GM12873 (cell line): ENCODE results near the gene PKNOX2.
A peak's percentile ranks its signal among the peaks of the same experiment; 100 is the strongest.

Source experiments
- CTCF ChIP-seq: IDR thresholded peaks from 2 replicates; pipeline ENCODE4 v1.5.1; 2012; ENCODE audit warnings: low read depth, mild to moderate bottlenecking, moderate library complexity, low read length, control low read depth; ENCODE audit not compliant: insufficient read depth; ENCODE audit errors: missing control alignments

PKNOX2 gene

GRCh38 chr11:125250318-125251213 lies 86.0 kb downstream of the PKNOX2 start:
- no peak for TF ChIP-seq CTCF

- TF ChIP-seq CTCF: no peak
These were observed 86.6 kb downstream of the PKNOX2 start for GRCh38 chr11:125251214-125251545.

- TF ChIP-seq CTCF: no peak
These were observed 87.4 kb downstream of the PKNOX2 start for GRCh38 chr11:125251956-125252355.

- no peak for TF ChIP-seq CTCF
These were observed 88.7 kb downstream of the PKNOX2 start for GRCh38 chr11:125253289-125253688.

- TF ChIP-seq CTCF: no peak
These were observed 89.4 kb downstream of the PKNOX2 start for GRCh38 chr11:125253795-125254525.

GRCh38 chr11:125256541-125257189 lies 92.1 kb downstream of the PKNOX2 start:
- TF ChIP-seq CTCF: no peak

- TF ChIP-seq CTCF: peak; percentile 22
These were observed 92.6 kb downstream of the PKNOX2 start for GRCh38 chr11:125257190-125257579.
